Measurements from ENCODE around the gene CLUH. TPM values are rescaled to one million over a fixed set of nuclear protein-coding genes. Genes with fewer than 3 reads are reported as not detected.

Gene CLUH
- total RNA-seq, 2 experiments from 2014 or later, result 34.4 to 34.8 TPM

GRCh38 chr17:2689411-2690164 lies 22.0 kb downstream of the CLUH start:
- H3K27ac Mint-ChIP-seq, result peak overlapping the region; percentile 69
- H3K4me3 ChIP-seq (ENCODE audit: low read length), result no peak overlapping the region
- H3K27me3 Mint-ChIP-seq, result no peaks in the 10 kb centered on the region
- ChIA-PET CTCF (no interaction called here), POLR2A (interaction anchor here (1.1 kb wide), 2 partner anchors 21 to 96 kb away, joined by 3 to 5 read pairs; partner anchors contain the start of gene PAFAH1B1)
- no peaks in the 10 kb centered on the region for H3K9me3 Mint-ChIP-seq
- H3K27ac ChIP-seq (ENCODE audit: low read depth in 1 of 2, low read length in 2 of 2), result no peak overlapping the region
- no peak for TF ChIP-seq CTCF (IDR thresholded peaks at IDR 0.05)
- H3K36me3 Mint-ChIP-seq (ENCODE audit: low read depth), result peaks cover 9% of the 10 kb centered on the region
- peak; percentile 78 for ATAC-seq (ENCODE audit: poor library complexity)
- H3K4me1 ChIP-seq (ENCODE audit: insufficient read depth, low read length), result peaks cover 29% of the 10 kb centered on the region
- H3K9me3 ChIP-seq (ENCODE audit: control insufficient read depth in 1 of 2, insufficient read depth in 1 of 2, low read length in 2 of 2), result no peaks in the 10 kb centered on the region
- no peaks in the 10 kb centered on the region for H3K27me3 ChIP-seq (ENCODE audit: control insufficient read depth in 1 of 2, insufficient read depth in 2 of 2, low read length in 2 of 2)
- H3K4me1 Mint-ChIP-seq (ENCODE audit: low read depth), result peaks cover 11% of the 10 kb centered on the region
- H3K4me3 Mint-ChIP-seq, result peak overlapping the region; percentile 74
- intact Hi-C loops (cut with DNase I, micrococcal nuclease), result loop anchor here in 1 of 2 experiments (10.0 kb wide), 1 partner anchor 305 kb away; no protein-coding TSS in a partner anchor
- peak in 4 of 14 experiments; percentile 42 to 79 (median 61) for DNase-seq
- peaks cover 25% of the 10 kb centered on the region for H3K36me3 ChIP-seq (ENCODE audit: insufficient read depth, low read length)

GRCh38 chr17:2688351-2689342 lies 22.9 kb downstream of the CLUH start:
- peaks cover 29% of the 10 kb centered on the region for H3K4me1 ChIP-seq (ENCODE audit: insufficient read depth, low read length)
- Mint-ChIP-seq H3K4me1 (ENCODE audit: low read depth) (peaks cover 11% of the 10 kb centered on the region), H3K27me3 (no peaks in the 10 kb centered on the region), H3K9me3 (no peaks in the 10 kb centered on the region), H3K27ac (peak overlapping the region; percentile 69), H3K4me3 (peak overlapping the region; percentile 74), H3K36me3 (ENCODE audit: low read depth) (peaks cover 15% of the 10 kb centered on the region)
- H3K27ac ChIP-seq (ENCODE audit: low read depth in 1 of 2, low read length in 2 of 2), result no peak overlapping the region
- H3K9me3 ChIP-seq (ENCODE audit: control insufficient read depth in 1 of 2, insufficient read depth in 1 of 2, low read length in 2 of 2), result no peaks in the 10 kb centered on the region
- DNase-seq (peak in 2 of 14 experiments; percentile 31 to 42), ATAC-seq (ENCODE audit: poor library complexity) (peak; percentile 4)
- H3K27me3 ChIP-seq (ENCODE audit: control insufficient read depth in 1 of 2, insufficient read depth in 2 of 2, low read length in 2 of 2), result no peaks in the 10 kb centered on the region
- ChIA-PET CTCF (no interaction called here), POLR2A (interaction anchor here (1.1 kb wide), 2 partner anchors 22 to 95 kb away, joined by 3 to 5 read pairs; partner anchors contain the start of gene PAFAH1B1)
- intact Hi-C loops (cut with DNase I, micrococcal nuclease), result loop anchor here in 1 of 2 experiments (10.0 kb wide), 1 partner anchor 304 kb away; no protein-coding TSS in a partner anchor
- no peak for TF ChIP-seq CTCF (IDR thresholded peaks at IDR 0.05)
- H3K36me3 ChIP-seq (ENCODE audit: insufficient read depth, low read length), result peaks cover 27% of the 10 kb centered on the region
- no peak overlapping the region for H3K4me3 ChIP-seq (ENCODE audit: low read length)

GRCh38 chr17:2687074-2687418 lies 24.5 kb downstream of the CLUH start:
- Mint-ChIP-seq H3K9me3 (no peaks in the 10 kb centered on the region), H3K27ac (peak overlapping the region; percentile 69), H3K36me3 (ENCODE audit: low read depth) (peaks cover 26% of the 10 kb centered on the region), H3K4me3 (no peak overlapping the region), H3K4me1 (ENCODE audit: low read depth) (peaks cover 11% of the 10 kb centered on the region), H3K27me3 (no peaks in the 10 kb centered on the region)
- no peaks in the 10 kb centered on the region for H3K27me3 ChIP-seq (ENCODE audit: control insufficient read depth in 1 of 2, insufficient read depth in 2 of 2, low read length in 2 of 2)
- no peak for TF ChIP-seq CTCF (IDR thresholded peaks at IDR 0.05)
- CTCF ChIA-PET, result interaction anchor here (0.6 kb wide), 1 partner anchor 170 kb away, joined by 3 read pairs; no protein-coding TSS in a partner anchor
- POLR2A ChIA-PET, result interaction anchor here (0.6 kb wide), 1 partner anchor 1207 kb away, joined by 4 read pairs; no protein-coding TSS in a partner anchor
- DNase-seq, result no peak
- H3K4me3 ChIP-seq (ENCODE audit: low read length), result no peak overlapping the region
- no peak overlapping the region for H3K27ac ChIP-seq (ENCODE audit: low read depth in 1 of 2, low read length in 2 of 2)
- H3K36me3 ChIP-seq (ENCODE audit: insufficient read depth, low read length), result peaks cover 33% of the 10 kb centered on the region
- H3K9me3 ChIP-seq (ENCODE audit: control insufficient read depth in 1 of 2, insufficient read depth in 1 of 2, low read length in 2 of 2), result no peaks in the 10 kb centered on the region
- H3K4me1 ChIP-seq (ENCODE audit: insufficient read depth, low read length), result peaks cover 29% of the 10 kb centered on the region
- intact Hi-C loops (cut with DNase I, micrococcal nuclease), result loop anchor here in 1 of 2 experiments (10.0 kb wide), 1 partner anchor 302 kb away; no protein-coding TSS in a partner anchor
- no peak for ATAC-seq (ENCODE audit: poor library complexity)

Measured in CD4-positive, alpha-beta T cell (primary cell).